Ovary (tissue), 3 donors: ENCODE data around the gene MORN5.

ENCODE experiments used
- CTCF ChIP-seq, 3 donors: fragments of 450-650 bp in 2 of 3; fragments of 200-600 bp in 1 of 3; IDR thresholded peaks; one replicate each; pipeline versions ENCODE4 v1.5.1 to v1.8.0; 2016 to 2022; ENCODE audit warnings: antibody characterized with exemption in 3 of 3, mild to moderate bottlenecking in 1 of 3
- EP300 ChIP-seq: sonication (generic); formaldehyde crosslinking; IDR thresholded peaks from one replicate; pipeline ENCODE4 v1.6.1; 2017; ENCODE audit warnings: antibody characterized with exemption
- POLR2A ChIP-seq: fragments of 450-650 bp; IDR thresholded peaks from one replicate; pipeline ENCODE4 v1.6.1; 2017; ENCODE audit warnings: antibody characterized with exemption, mild to moderate bottlenecking, moderate library complexity
- donor health status: DM: no; HTN: no; CAD: no.

GRCh38 chr9:122145592-122145863 lies 14.2 kb upstream of the MORN5 start:
- no peak for TF ChIP-seq POLR2A
- no peak for TF ChIP-seq CTCF (IDR thresholded peaks at IDR 0.05)
- no peak for TF ChIP-seq EP300
